Testis (tissue), 3 donors: ENCODE measurements around the gene SLITRK4. TPM values are rescaled to one million over a fixed set of nuclear protein-coding genes. Genes with fewer than 3 reads are reported as not detected.

Experiments used
- DNase-seq: peaks from one replicate; pipeline ENCODE4 v3.0.0-alpha.2; 2019
- H3K27ac ChIP-seq, 2 donors: fragments of 200-600 bp; sonication (generic); one replicate each; pipeline ENCODE4 v1.5.1; 2019
- H3K27me3 ChIP-seq: fragments of 200-600 bp; sonication (generic); one replicate; pipeline ENCODE4 v1.5.1; 2019
- H3K36me3 ChIP-seq: fragments of 200-600 bp; sonication (generic); one replicate; pipeline ENCODE4 v1.5.1; 2017; ENCODE audit warnings: low read depth; ENCODE audit errors: missing control alignments
- H3K4me1 ChIP-seq: fragments of 200-600 bp; sonication (generic); one replicate; pipeline ENCODE4 v1.5.1; 2019
- H3K4me3 ChIP-seq, 2 donors: fragments of 200-600 bp; sonication (generic); one replicate each; pipeline ENCODE4 v1.5.1; 2017 to 2019
- H3K9me3 ChIP-seq: fragments of 200-600 bp; sonication (generic); one replicate; pipeline ENCODE4 v1.5.1; 2017
- CTCF ChIP-seq, 3 experiments: fragments of 450-650 bp in 2 of 3; fragments of 200-600 bp in 1 of 3; sonication (generic) in 1 of 3; IDR thresholded peaks; one replicate each; pipeline ENCODE4 v1.5.1; 2016 to 2019; ENCODE audit warnings: antibody characterized with exemption in 3 of 3, mild to moderate bottlenecking in 2 of 3, moderate library complexity in 1 of 3
- POLR2A ChIP-seq: fragments of 450-650 bp; IDR thresholded peaks from one replicate; pipeline ENCODE4 v1.6.1; 2017; ENCODE audit warnings: antibody characterized with exemption, mild to moderate bottlenecking, moderate library complexity
- WGBS, 2 donors: methylation state at CpG; one replicate each; pipeline ENCODE4 v1.1.5; 2018; 5-methylcytosine and 5-hydroxymethylcytosine counted together
- intact Hi-C: fragments of 100-400 bp; cut with DNase I; formaldehyde crosslinking; loops from one replicate; pipeline ENCODE4 v1.15.1; 2023; ENCODE audit warnings: low total_unique reads
- polyA plus RNA-seq: library from polyadenylated mRNA; stranded (reverse); fragments of 350-450 nt; fragmentation: Illumina TruSeq; extraction: RNeasy Lipid Tissue Mini Kit (QIAGEN cat#74804); gene quantifications from one replicate; pipeline ENCODE4 v1.2.3, GENCODE V29; 2014; ENCODE audit warnings: low read depth, low replicate concordance; ENCODE audit not compliant: insufficient read depth
- total RNA-seq, 2 donors: library from RNA; depleted of rRNA; stranded (reverse); fragments of >200 nt; gene quantifications; one replicate each; pipeline ENCODE4 v1.2.3, GENCODE V29; 2016

The SLITRK4 gene
- total and polyA plus RNA-seq, 3 donors from 2014 or later: 1.3 to 2.1 (median 1.8) TPM

DNA sequence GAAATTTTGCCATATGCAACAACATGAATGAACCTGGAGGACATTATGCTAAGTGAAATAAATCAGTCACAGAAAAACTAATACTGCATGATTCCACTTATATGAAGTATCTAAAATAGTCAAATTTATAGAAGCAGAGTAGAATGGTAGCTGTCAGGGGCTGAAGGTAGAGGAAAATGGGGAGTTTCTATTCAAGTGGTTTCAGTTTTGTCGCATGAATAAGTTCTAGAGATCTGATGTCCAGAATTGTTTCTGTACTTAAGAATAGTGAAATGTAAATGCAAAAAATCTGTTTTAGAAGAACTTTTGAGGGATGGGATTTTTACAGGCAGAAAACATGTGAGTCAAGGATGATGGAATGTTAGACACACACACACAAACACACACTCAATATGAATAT lies 34.1 kb downstream of the SLITRK4 start:
- H3K4me3 ChIP-seq: no peak overlapping the region
- intact Hi-C loops: no loop called here
- H3K36me3 ChIP-seq: no peaks in the 10 kb centered on the region
- H3K4me1 ChIP-seq: no peaks in the 10 kb centered on the region
- no peak for TF ChIP-seq POLR2A
- no peak for TF ChIP-seq CTCF (IDR thresholded peaks at IDR 0.05)
- no peaks in the 10 kb centered on the region for H3K27me3 ChIP-seq
- WGBS, 2 donors: 88 to 100% methylated on average over 1 of the region's 1 CpG
- DNase-seq: no peak
- no peak overlapping the region for H3K27ac ChIP-seq
- no peaks in the 10 kb centered on the region for H3K9me3 ChIP-seq

DNA sequence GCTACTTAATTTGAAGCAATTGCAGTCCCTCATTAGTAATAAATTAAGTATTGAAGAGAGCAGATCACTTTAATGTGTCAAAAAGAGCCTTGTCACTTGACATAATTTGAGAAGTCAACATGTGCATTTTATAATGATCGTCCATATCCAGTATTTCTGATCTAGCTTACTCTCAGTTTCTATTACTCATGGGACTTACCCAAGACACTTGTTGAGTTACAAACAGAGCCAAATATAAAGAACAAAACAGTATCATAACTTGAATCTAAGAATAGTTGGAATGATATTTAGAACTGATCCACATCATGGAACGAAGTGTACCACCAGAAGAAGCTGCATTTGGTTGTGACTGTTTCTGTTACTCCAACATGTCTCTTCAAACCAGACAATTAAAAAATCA lies 54.7 kb downstream of the SLITRK4 start:
- no peak for DNase-seq
- H3K4me1 ChIP-seq: no peaks in the 10 kb centered on the region
- H3K9me3 ChIP-seq: no peaks in the 10 kb centered on the region
- no peak overlapping the region for H3K27ac ChIP-seq
- intact Hi-C loops: no loop called here
- TF ChIP-seq CTCF (IDR thresholded peaks at IDR 0.05): no peak
- no peak for TF ChIP-seq POLR2A
- no peak overlapping the region for H3K4me3 ChIP-seq
- no peaks in the 10 kb centered on the region for H3K36me3 ChIP-seq
- no peaks in the 10 kb centered on the region for H3K27me3 ChIP-seq
- 42 to 47% methylated on average over 2 of the region's 2 CpGs for WGBS, 2 donors

- no peak overlapping the region for H3K4me3 ChIP-seq
- no peaks in the 10 kb centered on the region for H3K27me3 ChIP-seq
- intact Hi-C loops: no loop called here
- H3K27ac ChIP-seq: no peak overlapping the region
- TF ChIP-seq POLR2A: no peak
- no peak for TF ChIP-seq CTCF (IDR thresholded peaks at IDR 0.05)
- no peaks in the 10 kb centered on the region for H3K36me3 ChIP-seq
- DNase-seq: peak; percentile 49
- no peaks in the 10 kb centered on the region for H3K9me3 ChIP-seq
- WGBS, 2 donors: 23 to 36% methylated on average over 2 of the region's 2 CpGs
- H3K4me1 ChIP-seq: no peaks in the 10 kb centered on the region
Measured at GRCh38 chrX:143580266-143580665, 55.6 kb downstream of the SLITRK4 start.

Other genes with a start within 250 kb of the SLITRK4 start
- gene SPANXN3, start 118.6 kb downstream of the SLITRK4 start, total RNA-seq: 10 to 100 TPM in 1 of 2 donors, 1 to 10 TPM in 1; 4.1 to 13.1 TPM
- 38.8 TPM for gene SPANXN3, start 118.6 kb downstream of the SLITRK4 start, polyA plus RNA-seq
- gene SPANXN2, start 84.7 kb upstream of the SLITRK4 start, total RNA-seq: 1 to 10 TPM in 1 of 2 donors, not detected in 1; 1.1 TPM
- 0.70 TPM for gene SPANXN2, start 84.7 kb upstream of the SLITRK4 start, polyA plus RNA-seq
- gene UBE2NL, start 248.0 kb upstream of the SLITRK4 start, total RNA-seq: 1 to 10 TPM in 1 of 2 donors, under 1 TPM in 1; 0.68 to 1.1 TPM
- not detected for gene UBE2NL, start 248.0 kb upstream of the SLITRK4 start, polyA plus RNA-seq